IPS-18a (cell line): ENCODE measurements around the gene MYO16.

Source experiments
- H3K27ac ChIP-seq: one replicate; pipeline ENCODE4 v1.5.1; 2013; ENCODE audit warnings: low read length
- H3K27me3 ChIP-seq: one replicate; pipeline ENCODE4 v1.6.1; 2013; ENCODE audit warnings: mild to moderate bottlenecking, low read length; ENCODE audit not compliant: control insufficient read depth, insufficient read depth
- H3K36me3 ChIP-seq: one replicate; pipeline ENCODE4 v1.6.1; 2013; ENCODE audit warnings: low read depth, low read length; ENCODE audit not compliant: control insufficient read depth
- H3K4me1 ChIP-seq: one replicate; pipeline ENCODE4 v1.6.1; 2013; ENCODE audit warnings: low read depth, low read length; ENCODE audit not compliant: control insufficient read depth
- H3K4me3 ChIP-seq: one replicate; pipeline ENCODE4 v1.5.1; 2013; ENCODE audit warnings: low read length
- H3K9ac ChIP-seq: one replicate; pipeline ENCODE4 v1.6.1; 2013; ENCODE audit warnings: mild to moderate bottlenecking, low read length, moderate library complexity
- H3K9me3 ChIP-seq: one replicate; pipeline ENCODE4 v1.6.1; 2013; ENCODE audit warnings: low read depth, low read length; ENCODE audit not compliant: control insufficient read depth

The MYO16 gene

DNA sequence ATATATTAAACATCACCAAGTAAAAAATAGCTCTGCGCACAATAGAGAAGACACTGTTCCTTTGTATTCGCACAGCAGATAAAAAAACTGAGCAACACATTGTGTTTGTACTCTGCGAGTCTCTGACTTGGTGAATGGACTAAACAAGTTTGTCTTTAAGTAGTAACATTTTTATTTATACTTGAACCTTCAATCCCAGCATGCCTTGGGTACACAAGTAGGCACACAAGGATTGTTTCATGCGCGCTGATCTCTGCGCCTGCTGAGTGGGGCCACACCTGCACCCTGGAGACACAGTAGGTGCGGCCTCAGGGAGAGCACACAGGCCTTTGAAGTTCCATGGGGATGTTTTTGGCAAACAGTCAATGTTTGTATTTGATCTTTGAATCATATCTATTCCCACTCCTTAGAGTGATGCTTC lies 318.9 kb downstream of the MYO16 start:
- H3K27me3 ChIP-seq: no peaks in the 10 kb centered on the region
- H3K27ac ChIP-seq: no peak overlapping the region
- H3K4me3 ChIP-seq: no peak overlapping the region
- H3K36me3 ChIP-seq: no peaks in the 10 kb centered on the region
- no peaks in the 10 kb centered on the region for H3K9me3 ChIP-seq
- H3K9ac ChIP-seq: no peak overlapping the region
- no peaks in the 10 kb centered on the region for H3K4me1 ChIP-seq

DNA sequence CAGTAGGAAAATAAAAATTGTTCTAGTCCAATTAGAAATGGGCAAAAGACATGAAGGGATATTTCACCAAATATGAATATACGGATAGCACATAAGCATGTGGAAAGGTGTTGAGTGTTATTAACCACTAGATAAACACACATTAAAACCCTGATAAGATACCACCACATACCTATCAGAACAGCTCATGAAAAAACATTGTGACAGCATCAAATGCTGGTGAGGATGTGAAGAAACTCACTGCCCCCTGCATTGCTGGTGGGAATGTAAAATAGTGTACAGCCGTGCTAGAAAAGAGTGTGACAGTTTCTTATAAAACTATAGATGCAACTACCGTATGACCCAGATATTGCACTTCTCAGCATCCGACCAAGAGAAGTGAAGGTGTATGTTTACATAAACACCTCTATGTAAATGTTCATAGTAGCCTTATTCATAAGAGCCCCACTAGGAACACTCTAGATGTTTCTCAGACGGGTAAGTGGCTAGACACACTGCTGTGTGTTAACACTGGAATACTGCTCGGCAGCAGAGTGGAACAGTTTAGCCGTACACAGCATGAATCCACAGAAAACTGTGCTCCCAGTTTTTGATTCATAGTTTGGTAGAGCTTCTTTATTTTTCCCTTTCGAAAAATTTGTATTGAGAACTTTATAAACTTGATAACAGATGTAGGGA lies 321.1 kb downstream of the MYO16 start:
- Histone ChIP-seq H3K9me3 (no peaks in the 10 kb centered on the region), H3K27ac (no peak overlapping the region), H3K36me3 (no peaks in the 10 kb centered on the region), H3K9ac (no peak overlapping the region), H3K4me3 (no peak overlapping the region), H3K4me1 (no peaks in the 10 kb centered on the region), H3K27me3 (no peaks in the 10 kb centered on the region)

DNA sequence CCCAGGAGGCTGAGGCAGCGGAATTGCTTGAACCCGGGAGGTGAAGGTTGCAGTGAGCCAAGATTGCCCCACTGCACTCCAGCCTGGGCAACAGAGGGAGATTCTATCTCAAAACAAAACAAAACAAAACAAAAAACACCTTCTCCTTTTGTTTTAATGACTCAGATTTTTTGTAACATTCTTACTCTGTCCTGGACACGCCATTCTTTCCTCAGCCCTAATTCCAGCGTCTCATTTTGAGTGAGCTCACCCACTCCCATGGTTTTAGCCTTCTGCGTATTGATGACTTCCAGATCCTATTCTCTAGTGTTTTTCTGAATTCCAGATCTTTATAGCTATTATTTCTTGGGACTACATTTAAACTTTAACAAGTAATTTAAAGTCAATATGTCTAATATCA lies 326.3 kb downstream of the MYO16 start:
- H3K4me3 ChIP-seq: no peak overlapping the region
- no peak overlapping the region for H3K9ac ChIP-seq
- H3K36me3 ChIP-seq: no peaks in the 10 kb centered on the region
- no peaks in the 10 kb centered on the region for H3K4me1 ChIP-seq
- H3K27me3 ChIP-seq: no peaks in the 10 kb centered on the region
- no peaks in the 10 kb centered on the region for H3K9me3 ChIP-seq
- no peak overlapping the region for H3K27ac ChIP-seq

DNA sequence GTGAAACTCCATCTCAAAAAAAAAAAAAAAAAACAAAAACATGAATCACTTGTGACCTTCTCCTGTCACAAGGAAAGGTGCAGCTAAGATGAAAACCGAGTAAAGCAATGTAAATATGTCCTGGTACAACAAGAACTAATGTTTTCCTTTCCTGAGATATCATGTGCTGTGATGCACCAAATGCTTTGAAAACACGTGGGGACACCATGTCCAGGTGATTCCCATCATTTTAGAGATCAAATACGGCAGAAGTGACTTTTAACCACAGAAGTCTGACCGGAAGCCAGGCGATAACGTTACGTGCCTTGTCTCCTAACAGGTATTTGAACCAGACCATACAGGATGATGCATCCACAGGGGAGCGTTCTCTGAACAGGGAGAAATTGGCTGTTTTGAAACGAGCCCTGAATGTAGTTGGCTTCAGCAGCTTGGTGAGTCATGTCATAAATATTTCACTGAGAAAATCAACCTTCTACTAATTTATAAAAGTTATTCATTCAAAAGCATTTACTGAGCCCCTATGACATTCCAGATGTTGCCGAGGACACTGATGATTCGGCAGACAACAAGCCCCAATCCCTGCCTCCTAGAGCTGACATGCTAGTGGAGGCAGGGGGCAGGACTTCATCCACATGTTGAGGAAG lies 328.1 kb downstream of the MYO16 start:
- H3K36me3 ChIP-seq: no peaks in the 10 kb centered on the region
- H3K9ac ChIP-seq: no peak overlapping the region
- H3K27ac ChIP-seq: no peak overlapping the region
- H3K4me3 ChIP-seq: no peak overlapping the region
- no peaks in the 10 kb centered on the region for H3K27me3 ChIP-seq
- no peaks in the 10 kb centered on the region for H3K9me3 ChIP-seq
- no peaks in the 10 kb centered on the region for H3K4me1 ChIP-seq

DNA sequence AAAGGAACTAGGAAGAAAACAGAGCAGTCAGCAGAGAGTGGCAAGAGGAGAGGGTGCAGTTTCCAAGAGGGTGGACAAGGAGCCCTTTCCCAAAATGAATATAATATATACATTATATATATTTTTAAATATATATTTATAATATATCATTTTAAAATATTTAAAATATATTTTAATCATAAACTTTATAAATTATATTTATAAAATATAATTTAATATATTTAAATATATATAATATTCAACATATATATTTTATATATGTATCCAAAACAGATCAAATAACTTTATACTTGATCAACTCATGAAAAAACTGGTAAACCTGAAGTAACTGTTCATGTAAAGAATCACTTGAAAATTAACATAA lies 328.6 kb downstream of the MYO16 start:
- H3K4me3 ChIP-seq: no peak overlapping the region
- H3K27ac ChIP-seq: no peak overlapping the region
- no peaks in the 10 kb centered on the region for H3K9me3 ChIP-seq
- no peaks in the 10 kb centered on the region for H3K4me1 ChIP-seq
- H3K27me3 ChIP-seq: no peaks in the 10 kb centered on the region
- no peak overlapping the region for H3K9ac ChIP-seq
- no peaks in the 10 kb centered on the region for H3K36me3 ChIP-seq

DNA sequence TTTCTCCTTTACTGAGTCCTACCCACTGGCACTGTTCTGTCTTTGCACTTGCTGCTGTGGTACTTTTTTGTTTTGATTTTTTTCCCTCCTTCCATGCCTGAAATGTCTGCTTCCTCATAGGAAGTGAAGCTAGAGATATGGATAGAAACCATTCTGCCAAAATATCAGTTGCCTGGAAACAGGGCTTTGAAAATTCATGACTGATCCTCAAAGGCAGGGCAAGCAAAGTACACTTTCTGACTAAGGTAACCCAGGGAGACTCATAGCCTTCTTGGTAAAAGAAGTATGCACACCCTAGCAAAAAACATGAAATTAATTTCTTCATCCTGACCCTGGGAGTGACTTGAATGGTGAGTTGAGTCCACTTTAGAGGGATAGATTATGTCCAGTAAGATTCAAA lies 329.8 kb downstream of the MYO16 start:
- H3K9me3 ChIP-seq: no peaks in the 10 kb centered on the region
- H3K4me3 ChIP-seq: no peak overlapping the region
- H3K36me3 ChIP-seq: no peaks in the 10 kb centered on the region
- no peak overlapping the region for H3K27ac ChIP-seq
- no peak overlapping the region for H3K9ac ChIP-seq
- H3K4me1 ChIP-seq: no peaks in the 10 kb centered on the region
- H3K27me3 ChIP-seq: no peaks in the 10 kb centered on the region

DNA sequence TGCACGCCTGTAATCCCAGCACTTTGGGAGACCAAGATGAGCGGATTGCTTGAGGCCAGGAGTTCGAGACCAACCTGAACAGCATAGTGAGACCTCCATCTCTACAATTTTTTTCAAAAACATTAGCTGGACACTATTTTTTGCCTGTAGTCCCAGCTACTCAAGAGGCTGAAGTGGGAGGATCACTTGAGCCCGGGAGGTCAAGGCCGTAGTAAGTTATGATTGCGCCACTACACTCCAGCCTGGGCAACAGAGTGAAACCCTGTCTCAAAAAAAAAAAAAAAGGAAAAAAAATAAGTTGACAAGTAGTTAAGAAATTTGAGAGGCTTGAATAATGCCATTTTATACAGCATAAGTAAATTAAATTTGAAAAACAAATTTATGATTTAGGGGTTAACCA lies 330.6 kb downstream of the MYO16 start:
- H3K9me3 ChIP-seq: no peaks in the 10 kb centered on the region
- H3K4me3 ChIP-seq: no peak overlapping the region
- no peaks in the 10 kb centered on the region for H3K4me1 ChIP-seq
- H3K36me3 ChIP-seq: no peaks in the 10 kb centered on the region
- H3K9ac ChIP-seq: no peak overlapping the region
- no peak overlapping the region for H3K27ac ChIP-seq
- H3K27me3 ChIP-seq: no peaks in the 10 kb centered on the region

DNA sequence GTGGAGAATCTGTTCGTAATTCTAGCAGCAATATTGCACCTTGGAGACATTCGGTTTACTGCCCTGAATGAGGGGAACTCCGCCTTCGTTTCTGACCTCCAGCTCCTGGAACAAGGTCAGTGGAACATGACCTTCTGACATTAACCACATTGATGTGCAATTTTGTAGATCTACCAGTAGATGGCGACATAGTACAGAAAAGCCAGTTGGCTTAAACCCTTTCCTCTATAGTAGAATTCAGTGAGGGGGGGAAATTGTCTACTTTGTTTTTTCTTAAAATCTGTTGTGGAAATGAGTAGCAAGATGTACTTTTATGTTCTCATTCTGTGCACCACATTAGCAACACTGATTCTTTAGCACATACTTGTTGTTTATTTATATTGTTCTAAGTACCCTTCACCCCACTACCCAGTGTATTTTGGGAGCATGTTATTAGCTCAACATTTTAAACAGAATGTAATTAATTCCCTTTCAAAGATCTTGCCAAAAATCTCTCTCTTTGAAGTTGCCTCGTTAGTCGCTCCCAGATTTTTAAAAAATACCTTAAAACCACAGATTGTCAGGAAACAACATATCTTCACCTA lies 332.2 kb downstream of the MYO16 start:
- no peaks in the 10 kb centered on the region for H3K4me1 ChIP-seq
- no peaks in the 10 kb centered on the region for H3K36me3 ChIP-seq
- H3K27me3 ChIP-seq: no peaks in the 10 kb centered on the region
- H3K27ac ChIP-seq: no peak overlapping the region
- no peaks in the 10 kb centered on the region for H3K9me3 ChIP-seq
- H3K4me3 ChIP-seq: no peak overlapping the region
- no peak overlapping the region for H3K9ac ChIP-seq

DNA sequence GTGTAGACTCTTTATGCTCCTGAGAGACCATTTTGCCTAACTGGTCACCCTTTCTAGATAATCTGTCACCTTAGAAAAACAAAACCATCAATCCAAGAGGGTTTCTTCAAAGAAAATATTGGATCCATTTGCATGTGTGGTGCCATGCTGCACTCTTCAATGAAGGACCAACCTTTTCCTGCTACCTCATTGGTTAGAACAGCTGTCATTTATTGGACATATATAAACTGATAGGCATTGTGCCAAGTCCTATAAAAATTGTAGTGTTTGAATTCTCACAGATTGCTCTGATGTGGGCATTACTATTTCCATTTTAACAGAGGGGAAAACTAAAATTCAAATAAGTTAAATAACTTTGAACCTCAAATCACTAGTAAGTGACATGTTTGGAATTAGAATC lies 333.2 kb downstream of the MYO16 start:
- H3K4me3 ChIP-seq: no peak overlapping the region
- no peaks in the 10 kb centered on the region for H3K4me1 ChIP-seq
- no peaks in the 10 kb centered on the region for H3K9me3 ChIP-seq
- H3K27ac ChIP-seq: no peak overlapping the region
- no peaks in the 10 kb centered on the region for H3K27me3 ChIP-seq
- no peaks in the 10 kb centered on the region for H3K36me3 ChIP-seq
- H3K9ac ChIP-seq: no peak overlapping the region

DNA sequence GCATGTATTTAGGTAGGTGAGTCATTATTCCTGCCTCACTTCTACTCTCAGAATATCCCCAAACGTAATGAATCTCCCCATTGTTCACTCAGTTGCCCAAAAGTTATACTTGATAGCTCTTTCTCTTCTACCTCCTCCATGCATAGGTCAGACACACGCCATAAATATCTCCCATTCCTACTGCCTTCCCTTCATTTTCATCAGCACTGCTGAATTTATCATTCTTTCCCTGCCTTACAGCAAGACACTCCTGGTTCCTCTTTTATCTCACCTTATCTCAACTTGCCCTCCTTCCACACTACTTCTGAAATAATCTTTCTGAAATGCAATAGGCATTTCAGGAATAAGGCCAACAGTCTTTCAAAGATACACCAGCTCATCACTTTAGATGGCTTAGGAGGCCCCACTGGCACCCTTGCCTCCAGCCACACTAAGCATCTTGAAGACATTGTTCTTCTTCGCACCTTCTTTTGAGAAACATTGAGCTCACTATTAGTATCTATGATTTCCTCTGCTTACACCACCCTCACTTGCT lies 333.9 kb downstream of the MYO16 start:
- Histone ChIP-seq H3K4me1 (no peaks in the 10 kb centered on the region), H3K27me3 (no peaks in the 10 kb centered on the region), H3K9ac (no peak overlapping the region), H3K9me3 (no peaks in the 10 kb centered on the region), H3K27ac (no peak overlapping the region), H3K4me3 (no peak overlapping the region), H3K36me3 (no peaks in the 10 kb centered on the region)

DNA sequence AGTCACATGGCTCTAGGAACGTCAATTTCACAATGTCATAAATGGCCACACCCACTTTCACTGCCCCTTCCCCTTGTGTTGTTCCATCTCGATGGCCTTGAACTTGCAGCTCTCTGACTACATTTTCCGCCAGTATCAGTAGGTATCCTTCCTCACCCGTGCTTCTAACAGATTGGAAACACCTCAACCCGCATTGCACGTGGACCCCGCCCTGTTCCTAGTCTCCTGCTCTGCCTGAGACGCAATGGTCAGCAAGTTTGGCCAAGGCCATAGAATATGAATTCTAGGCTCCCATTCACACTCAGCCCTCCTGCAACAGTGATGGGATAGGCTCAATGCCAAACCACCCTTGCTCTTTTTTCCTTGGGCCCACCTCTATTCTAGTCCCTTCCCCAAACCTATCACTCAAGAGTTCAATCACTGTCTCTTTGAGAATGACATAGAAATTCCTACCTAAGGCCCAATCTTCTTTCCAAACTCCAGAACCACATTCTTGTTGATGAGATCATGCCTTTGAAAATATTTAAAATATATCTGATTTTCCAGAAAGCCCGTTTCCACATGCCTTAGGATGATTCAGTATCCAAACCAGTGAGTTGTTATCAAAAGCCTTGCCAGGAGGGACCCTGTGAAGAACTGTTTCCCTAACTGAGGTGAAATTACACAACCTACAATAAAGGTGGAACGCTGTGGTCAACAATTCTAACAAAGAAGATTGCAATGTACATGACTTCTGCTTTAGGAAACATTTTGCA lies 334.6 kb downstream of the MYO16 start:
- Histone ChIP-seq H3K27ac (no peak overlapping the region), H3K9me3 (no peaks in the 10 kb centered on the region), H3K4me3 (no peak overlapping the region), H3K27me3 (no peaks in the 10 kb centered on the region), H3K9ac (no peak overlapping the region), H3K36me3 (no peaks in the 10 kb centered on the region), H3K4me1 (no peaks in the 10 kb centered on the region)
